NOMO-1 treated with DMSO at 0.1 percent for 48 hours (cell line): ENCODE results near the gene GIGYF1.
"Not testable (repeated sequence)": the region's sequence is repeated elsewhere in the genome, so short reads cannot be mapped to it uniquely, and the experiment has no call there.

Experiments
- DNase-seq: peaks from one replicate; lab custom pipeline; 2025; ENCODE audit not compliant: unreplicated experiment; lab: John Stamatoyannopoulos, UW

GIGYF1 gene

DNA sequence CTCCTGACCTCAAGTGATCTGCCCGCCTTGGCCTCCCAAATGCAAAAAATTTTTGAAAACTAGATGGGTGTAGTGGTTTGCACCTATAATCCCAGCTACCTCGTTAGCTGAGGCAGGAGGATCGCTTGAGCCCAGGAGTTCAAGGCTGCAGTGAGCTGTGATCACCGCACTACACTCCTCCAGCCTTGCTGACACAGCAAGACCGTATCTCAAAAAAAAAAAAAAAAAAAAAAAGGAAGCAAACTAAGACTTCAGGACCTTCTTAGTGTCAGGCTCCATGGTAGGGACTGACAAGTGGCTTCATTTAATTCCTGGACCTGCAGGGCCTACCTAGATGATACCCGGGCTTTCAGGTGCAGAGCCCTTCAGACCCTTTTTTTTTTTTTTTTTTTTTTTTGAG lies 14.3 kb upstream of the GIGYF1 start:
- no peak for DNase-seq

DNA sequence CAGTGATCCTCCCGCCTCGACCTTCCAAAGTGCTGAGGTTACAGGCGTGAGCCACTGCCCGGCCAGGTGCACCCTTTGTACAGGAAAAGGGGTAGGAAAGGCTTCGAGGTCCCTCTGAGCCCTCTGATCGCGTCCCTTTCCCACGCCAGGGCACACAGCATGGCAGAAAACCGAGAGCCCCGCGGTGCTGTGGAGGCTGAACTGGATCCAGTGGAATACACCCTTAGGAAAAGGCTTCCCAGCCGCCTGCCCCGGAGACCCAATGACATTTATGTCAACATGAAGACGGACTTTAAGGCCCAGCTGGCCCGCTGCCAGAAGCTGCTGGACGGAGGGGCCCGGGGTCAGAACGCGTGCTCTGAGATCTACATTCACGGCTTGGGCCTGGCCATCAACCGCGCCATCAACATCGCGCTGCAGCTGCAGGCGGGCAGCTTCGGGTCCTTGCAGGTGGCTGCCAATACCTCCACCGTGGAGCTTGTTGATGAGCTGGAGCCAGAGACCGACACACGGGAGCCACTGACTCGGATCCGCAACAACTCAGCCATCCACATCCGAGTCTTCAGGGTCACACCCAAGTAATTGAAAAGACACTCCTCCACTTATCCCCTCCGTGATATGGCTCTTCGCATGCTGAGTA lies 12.7 kb upstream of the GIGYF1 start:
- no peak for DNase-seq

DNA sequence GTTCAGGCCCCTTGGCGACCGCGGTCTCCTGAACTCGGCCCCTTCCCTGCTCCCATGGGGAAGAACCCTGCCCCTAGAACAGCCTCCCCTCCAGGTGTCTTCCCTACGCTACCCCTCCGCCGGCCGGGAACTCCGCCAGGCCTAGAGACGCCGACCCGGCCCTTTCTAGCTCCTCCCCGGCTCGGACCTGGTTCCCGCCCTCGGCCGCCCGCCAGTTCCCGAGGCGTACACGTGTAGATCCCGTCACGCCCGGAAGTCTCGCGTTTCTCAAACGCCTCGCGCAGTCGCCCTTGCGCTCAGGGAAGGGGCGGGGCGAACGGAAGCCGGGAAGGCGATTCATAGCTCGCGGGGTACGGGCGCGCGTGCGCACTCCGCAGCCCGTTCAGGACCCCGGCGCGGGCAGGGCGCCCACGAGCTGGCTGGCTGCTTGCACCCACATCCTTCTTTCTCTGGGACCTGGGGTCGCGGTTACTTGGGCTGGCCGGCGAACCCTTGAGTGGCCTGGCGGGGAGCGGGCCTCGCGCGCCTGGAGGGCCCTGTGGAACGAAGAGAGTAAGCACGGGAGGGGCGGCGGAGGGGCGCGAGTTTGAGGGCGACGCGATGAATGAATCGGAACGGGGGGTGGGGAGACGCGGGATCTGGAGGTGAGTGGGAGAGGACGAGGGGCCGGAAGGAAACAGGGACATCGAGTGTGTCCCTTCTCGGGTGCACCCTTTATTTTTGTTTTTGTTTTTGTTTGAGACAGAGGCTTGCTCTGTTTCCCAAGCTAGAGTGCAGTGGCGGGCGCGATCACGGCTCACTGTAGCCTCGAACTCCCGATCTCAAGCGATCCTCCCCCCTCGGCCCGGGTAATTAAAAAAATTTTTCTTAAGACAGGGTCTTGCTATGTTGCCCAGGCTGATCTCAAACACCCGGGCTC lies 12.0 kb upstream of the GIGYF1 start, which contains the start of gene POP7:
Gene POP7 (plus strand): TSS at position 369 of the 919 bp plus-strand sequence. CDS start 710 bp downstream, outside the sequence.
- peak; percentile 99 for DNase-seq

DNA sequence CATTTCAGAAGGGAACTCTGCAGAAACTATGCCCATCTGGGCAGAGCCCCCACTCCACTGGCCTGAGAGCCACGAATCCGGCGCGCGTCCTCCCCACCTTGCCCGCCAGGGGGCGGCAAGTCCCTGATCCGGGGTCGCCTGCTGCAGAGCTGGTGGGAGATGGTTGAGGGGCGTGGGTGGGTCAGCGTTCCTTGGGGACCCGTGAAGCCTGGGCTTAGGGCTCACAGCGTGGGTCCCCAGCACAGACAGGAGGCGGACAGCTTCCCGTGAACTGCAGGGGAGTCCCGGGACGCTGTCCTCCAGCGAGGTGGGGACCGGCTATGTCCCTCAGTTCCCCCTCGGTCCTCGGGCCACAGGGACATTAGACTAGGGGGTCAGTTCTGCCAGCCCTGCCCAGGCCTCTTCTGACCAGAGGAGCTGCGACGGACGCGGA lies 11.3 kb upstream of the GIGYF1 start:
- peak; percentile 79 for DNase-seq

DNA sequence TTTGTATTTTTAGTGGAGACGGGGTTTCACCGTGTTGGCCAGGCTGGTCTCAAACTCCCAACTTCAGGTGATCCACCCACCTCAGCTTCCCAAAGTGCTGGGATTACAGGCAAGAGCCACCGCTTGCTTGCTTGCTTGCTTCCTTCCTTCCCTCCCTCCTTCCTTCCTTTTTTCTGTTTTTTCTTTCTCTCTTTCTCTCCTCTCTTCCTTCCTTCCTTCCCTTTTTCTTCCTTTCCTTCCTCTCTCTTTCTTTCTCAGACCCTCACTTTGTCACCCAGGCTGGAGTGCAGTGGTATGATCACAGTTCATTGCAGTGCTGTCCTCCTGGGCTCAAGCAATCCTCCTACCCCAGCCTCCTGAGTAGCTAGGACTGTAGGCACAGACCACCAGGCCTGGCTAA lies 7.0 kb upstream of the GIGYF1 start:
- not testable (repeated sequence) for DNase-seq

DNA sequence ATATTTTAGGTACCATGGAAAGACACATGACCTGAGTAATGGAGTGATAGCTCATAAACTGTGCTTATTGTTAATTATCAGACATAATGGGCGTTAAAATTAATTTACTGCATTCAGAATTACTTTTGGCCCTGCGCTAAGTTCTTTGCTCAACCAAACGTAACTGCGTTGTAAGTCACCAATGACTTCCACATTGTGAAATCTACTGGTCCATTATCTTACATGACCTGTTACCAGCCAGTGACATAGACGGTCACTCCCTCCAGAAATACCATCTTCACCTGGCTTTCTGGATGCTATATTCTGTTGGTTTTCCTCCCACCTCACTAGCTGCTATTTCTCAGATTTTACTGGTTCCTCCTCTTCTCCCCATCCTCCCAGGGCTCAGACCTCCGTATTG lies 5.0 kb upstream of the GIGYF1 start:
- no peak for DNase-seq

DNA sequence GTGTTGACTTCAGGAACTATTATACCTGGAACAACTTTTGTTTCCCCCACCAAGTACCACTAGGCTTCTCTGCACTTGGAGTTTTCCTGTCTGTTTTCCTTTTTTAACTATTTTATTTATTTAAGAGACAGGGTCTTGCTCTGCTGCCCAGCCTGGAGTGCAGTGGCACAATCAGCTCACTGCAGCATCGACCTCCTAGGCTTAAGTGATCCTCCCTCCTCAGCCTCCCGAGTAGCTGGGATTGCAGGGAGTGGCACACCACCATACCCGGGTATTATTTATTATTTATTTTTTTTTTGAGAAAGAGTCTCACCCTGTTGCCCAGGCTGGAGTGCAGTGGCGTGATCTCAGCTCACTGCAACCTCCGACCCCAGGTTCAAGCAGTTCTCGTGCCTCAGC lies 2.1 kb upstream of the GIGYF1 start:
- no peak for DNase-seq

DNA sequence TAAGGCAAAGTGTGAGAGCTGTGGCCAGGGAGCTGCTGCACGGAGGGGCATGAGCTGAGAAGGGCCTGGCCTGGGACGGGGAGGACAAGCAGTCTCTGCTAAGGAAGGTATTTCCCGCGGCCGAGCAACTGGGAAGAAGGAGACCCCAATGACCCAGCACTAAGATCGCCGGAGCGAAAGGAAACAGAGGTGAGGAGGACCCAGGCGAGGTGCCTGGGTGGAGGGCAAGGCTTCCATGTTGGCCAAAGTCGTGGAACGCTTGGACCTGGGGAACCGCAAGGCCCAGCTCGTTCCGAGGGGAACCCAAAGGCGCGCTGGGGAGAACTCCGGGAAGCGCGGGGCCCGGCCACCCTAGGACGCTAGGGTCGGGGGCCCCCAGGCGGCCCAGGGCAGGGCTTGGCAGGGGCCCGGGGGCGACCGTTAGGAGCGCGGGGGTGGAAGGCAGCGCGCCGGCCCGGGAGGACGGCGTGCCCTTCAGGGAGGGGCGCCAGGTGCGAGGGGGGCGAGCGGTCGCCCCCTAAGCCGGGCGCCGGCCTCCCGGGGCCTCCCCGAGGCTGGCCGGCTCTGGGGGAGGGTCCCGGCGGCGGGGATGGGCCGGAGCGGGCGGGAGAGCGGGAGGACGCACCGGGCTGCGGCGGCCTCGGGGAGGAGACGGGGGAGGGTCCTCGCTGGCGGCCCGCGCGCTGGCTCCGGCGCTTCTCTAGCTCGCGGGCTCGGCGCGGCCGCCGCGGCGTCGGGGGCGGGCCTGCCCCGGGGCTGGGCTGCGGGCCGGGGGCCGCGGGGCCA lies 545 bp downstream of the GIGYF1 start:
- no peak for DNase-seq

DNA sequence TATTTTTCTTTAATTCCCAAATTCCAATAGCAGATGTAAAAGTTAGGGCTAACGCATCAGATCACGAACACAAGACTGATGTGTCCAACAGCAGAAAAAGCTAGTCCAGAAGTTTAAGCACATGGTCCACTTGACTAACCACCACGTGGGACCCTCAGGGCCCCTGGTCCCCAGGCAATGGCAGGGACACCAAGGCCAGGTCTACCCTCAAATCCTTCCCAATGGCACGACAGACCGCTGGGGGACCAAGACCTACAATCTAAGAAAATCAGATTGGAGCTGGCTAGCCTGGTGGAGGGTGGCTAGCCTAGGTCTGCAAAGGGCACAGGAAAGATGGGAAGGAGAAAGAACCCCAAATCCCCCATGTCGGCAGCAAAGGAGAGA lies 1.5 kb downstream of the GIGYF1 start:
- DNase-seq, result no peak

DNA sequence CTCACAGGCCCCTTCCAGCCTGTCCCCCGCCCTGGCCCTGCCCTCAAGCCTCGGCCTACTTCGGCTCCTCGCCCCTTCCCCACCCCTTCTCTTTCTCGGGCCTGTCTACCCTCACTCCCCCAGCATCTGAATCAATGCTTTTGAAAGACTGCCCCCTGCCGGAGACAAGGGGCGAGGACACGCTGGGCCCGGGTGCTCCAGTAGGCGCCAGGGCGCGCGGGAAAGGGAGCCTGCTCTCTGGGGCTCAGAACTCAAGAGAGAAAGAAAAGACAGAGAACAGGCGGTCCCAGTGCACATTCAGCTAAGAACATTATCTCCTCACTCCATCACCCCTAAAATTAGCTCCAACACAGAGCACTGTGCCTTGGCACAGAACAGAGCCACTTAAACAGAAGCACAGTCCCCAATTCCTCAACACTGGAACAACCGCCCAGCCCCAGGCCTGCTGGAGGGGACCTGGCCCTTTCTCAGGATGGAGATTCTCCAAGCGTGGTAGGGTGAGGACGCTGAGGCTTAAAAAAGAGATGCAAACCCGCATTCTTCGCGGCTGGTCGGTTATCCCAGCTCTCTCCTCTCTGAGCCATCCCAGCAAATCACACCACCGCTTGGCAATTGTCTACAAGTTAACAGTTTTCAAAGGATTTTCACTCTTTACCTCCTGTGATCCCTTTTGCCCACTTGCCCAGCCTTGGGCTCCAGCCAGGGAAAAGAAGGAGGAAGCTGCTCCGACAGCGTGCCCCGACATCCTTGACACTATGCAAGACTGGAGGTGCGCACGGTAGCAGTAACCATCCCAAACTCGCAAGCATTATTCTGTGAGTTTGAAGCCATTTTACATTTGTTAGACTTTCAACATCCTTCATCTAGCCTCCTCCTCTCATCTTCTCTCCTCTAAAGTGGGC lies 2.1 kb downstream of the GIGYF1 start:
- DNase-seq, result peak; percentile 75

DNA sequence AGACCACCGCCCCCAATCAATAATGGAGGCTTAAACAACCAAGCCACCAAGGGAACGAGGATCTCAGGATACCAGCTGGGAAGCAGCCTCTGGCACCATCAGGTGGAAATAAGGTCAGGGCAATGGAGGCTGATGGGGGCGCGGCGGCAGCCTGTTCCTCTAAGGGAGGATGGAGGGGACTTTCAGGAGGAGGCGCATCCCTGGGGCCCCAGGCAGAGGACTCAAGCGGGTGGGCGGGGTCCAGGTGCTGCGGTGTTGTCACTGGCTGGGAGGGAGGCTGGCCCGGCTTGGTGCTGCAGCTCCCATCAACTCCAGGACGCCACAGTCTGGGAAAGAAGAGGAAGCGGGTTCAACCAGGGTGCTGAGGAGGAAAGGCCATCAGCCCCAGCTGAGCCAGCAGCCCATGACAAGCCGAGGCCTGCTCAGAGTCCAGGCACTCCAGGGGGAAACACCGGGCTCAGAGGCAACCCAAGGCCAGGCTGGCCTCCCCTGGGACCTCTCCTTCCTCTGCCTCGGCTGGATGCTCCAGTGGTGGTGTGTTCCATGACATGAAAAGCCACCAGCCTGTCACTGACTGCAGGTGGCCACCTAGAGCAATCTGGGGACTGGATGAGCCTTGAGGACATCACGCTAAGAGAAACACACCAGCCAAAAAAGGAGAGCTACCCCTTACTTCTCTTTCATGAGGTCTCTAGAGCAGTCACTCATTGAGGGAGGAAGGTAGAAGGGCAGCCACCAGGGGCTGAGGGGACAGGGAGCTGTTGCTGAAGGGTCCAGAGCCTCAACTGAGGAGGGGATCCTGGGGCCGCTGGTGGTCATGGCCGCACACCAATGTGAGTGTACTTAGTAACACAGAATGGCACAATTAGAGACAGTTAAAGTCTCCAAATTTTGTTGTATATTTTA lies 4.6 kb downstream of the GIGYF1 start:
- DNase-seq, result no peak

DNA sequence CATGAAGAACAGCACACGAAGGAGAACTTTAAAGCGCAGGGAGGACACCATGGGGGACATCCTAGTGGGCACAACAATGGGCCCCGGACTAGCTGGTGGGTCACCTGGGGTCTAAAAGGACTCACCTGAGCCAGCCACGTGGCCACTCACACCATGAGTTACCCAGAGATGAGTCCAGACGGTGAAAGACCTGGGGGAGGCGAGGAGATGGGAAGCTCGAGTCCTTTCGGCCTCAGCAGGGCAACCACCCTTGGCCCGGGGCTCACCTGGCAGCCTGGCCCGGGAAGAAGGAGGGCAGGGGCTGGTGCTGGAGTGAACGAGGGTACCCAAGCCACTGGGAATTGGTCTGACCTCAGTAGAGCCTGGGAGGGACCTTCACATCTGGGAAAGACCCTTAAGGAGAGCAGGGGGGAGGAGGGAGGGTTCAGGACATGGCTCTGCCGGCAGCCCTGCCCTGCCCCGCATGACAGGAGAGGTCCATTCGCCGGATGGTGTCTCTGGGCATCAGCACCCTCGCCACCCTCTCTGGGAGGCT lies 5.7 kb downstream of the GIGYF1 start:
- DNase-seq, result no peak

DNA sequence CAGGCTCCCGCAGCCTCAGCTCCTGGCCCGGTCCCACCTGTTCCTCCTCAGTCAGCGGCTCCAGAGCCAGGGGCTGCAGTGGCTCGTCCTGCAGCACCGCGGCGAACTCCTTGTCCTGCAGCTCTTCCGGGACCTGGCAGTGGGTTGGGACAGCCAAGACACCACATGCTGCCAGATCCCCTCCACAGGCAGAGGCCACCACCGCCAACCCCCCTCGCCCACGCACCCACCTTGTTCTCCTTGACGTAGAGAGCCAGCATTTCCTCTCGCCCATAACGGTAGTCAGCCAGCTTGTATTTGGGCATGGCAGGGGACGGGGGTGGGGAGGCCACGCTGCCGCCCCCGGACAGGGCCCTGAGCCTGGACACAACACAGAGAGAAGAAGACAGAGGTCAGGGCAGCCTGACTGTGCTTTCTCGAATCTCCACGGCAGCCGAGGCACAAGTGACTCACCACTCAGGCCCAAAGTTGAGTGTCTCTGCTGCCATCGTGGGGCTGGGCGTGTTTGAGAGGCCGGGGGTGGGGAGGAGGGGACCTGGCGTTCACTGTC lies 6.2 kb downstream of the GIGYF1 start:
- DNase-seq, result no peak

DNA sequence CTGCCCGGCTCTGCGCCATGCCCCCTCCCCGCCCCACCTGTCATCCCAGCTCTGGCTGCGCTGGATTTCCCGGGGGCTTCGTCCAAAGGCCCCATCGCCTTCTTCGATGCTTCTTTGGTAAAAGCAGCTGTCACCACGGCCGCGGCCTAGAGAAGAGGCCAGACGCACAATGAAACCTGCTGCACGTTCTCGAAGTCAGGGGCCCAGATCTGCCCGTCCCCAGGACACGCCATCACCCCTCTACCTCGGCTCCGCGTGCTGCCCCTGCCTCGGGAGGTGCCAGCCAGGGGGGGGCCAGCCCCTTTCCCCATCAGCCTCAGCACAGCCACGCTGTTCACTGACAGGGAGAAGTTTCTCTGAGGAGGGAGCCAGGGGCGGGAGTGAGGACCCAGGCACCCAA lies 6.8 kb downstream of the GIGYF1 start:
- DNase-seq, result no peak

DNA sequence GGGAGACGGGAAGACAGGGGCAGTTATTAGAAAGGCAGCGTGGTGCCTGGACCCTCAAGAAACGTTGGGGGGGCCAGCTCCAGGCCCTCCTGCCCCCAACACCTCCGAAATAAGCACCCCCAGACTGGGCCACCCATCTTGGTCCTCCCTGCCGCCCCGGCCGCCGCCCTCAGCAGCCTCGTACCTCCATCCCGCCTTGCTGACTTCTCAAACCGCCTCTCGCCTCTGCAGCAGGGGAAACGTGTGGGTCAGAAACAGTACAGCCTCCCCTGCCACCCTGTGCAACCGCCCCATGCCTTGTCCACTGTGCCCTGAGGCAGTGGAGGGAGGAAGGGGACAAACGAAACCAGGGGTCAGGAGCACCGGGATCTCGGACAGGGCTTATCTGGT lies 7.2 kb downstream of the GIGYF1 start:
- DNase-seq, result no peak

DNA sequence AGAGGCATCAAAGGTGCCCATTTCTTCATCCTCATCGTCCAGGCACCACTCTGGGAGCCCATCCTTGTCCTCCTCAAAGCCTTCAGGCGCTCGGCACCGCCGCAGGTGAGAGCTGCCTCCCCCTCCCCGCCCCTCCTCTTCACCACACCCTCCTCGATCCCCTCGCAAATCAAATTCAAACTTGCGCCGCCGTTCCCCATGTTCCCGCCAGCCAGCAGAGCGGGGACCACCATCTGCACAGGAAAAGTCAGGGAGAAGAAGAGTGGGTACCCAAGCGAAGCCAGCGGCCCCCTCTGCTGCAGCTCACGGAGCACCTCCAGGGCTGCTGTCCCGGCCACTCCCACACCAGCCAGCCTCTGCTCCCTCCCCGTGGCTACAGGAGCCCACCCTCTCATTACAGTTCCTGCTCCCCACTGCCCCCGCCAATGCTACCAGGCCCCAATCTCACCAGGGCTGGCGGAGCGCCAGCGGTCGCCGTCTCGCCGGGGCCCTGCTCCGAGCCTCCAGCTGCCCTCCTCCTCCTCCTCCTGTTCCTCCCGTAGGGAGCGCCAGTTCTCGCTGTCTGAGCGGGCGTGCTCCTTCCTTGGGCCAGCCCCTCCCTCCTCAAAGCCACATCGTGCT lies 7.7 kb downstream of the GIGYF1 start:
- no peak for DNase-seq

DNA sequence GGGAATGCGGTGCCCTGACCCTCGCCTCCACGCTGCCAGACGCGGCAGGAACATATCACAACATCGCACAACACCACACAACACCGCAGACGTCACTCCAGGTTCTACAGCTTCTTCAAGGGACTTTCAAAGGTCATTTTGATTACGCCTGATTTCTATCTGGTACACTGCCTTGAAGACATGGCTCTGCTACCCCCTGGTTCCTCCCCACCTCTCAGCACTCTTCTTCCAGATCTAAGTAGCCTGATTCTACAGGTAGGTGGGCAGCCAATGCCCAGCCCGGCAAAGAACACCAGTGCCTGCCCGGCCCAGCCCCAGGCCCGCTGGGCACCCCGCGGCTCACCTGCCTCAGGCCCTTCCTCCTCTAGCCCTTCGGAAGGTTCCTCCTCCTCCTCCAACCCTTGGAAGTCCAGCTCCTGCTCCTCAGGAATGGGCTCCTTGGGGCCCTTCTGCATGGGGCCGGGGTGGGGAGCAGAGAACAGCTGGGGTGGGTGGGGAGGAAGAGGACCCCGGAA lies 8.4 kb downstream of the GIGYF1 start:
- no peak for DNase-seq

DNA sequence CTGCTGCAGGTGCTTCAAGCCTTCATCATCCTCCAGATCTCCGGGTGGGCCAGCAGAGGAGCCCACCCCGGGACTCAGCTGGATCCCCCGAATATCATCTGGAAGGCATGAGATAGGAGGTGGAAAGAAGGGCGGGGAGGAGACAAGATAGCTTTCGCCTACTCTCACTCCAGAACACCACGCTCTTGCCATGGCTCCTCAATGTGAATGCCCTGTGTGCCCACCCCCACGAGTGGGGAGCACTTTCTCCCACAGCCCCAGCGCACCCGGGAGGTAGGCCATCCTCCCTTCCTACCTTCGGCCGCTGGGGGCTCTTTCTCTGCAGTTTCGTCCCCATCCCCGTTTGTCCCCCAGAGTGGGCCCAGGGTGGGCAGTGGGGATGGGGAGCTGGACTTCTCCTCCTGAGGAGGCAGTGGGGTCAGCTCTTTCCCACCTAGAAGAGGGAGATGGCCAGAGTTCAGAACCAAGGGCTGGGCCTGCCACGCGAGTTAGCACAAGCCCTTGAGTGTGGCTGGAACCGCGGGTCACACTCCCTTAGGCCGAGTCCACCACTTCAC lies 8.9 kb downstream of the GIGYF1 start:
- DNase-seq, result no peak
